Heart left ventricle (tissue), 13 donors: ENCODE results near the gene PODNL1.

Experiments used
- CTCF ChIP-seq, 12 donors: fragments of 200-600 bp; sonication (generic) in 4 of 12; IDR thresholded peaks; one replicate each; pipeline versions ENCODE4 v1.5.0 to v1.8.0; 2018 to 2022; ENCODE audit warnings: antibody characterized with exemption in 12 of 12, mild to moderate bottlenecking in 5 of 12
- POLR2A ChIP-seq, 2 donors: fragments of 450-650 bp; IDR thresholded peaks; one replicate each; pipeline ENCODE4 v1.6.1; 2017; ENCODE audit warnings: antibody characterized with exemption in 2 of 2, mild to moderate bottlenecking in 2 of 2, moderate library complexity in 2 of 2
- donor health status: ischemic (EF 13 %, LVEDD 7.1; RV severe dilation, severe dysfunction).
- donor health status: DM: no; HTN: yes; CAD: no.
- donor health status: DM: no; HTN: no; CAD: no.
- donor health status: ischemic (EF 25% LVEDD 6.9; RV normal size, moderate dysfunction).
- donor health status: ischemic (EF 25% LVEDD 5.7; RV mildly dilated, moderate dysfunction).
- donor health status: ischemic (EF 35%, LVEDD 5.7; RV mildly dilated, moderate dysfunction).
- donor health status: nonischemic (EF 11% LVEDD 7.7; RV severe dilation, severe dysfunction).
- donor health status: DM: yes; HTN: yes; CAD: no.
- donor health status: PGD.
- donor health status: ischemic (EF 29% LVEDD 5.4; RV normal size, mild dysfunction).
- donor health status: nonischemic (EF 23%, LVEDD 6.1; RV moderate dilation, normal function).

- TF ChIP-seq POLR2A (IDR thresholded peaks at IDR 0.05) (no peak), CTCF (IDR thresholded peaks at IDR 0.05) (no peak)
Measured at GRCh38 chr19:13906521-13906904, 31.7 kb downstream of the PODNL1 start.
